Non-pigmented ciliary epithelial cell (primary cell): ENCODE data around the gene HMG20B.

Source experiments
- DNase-seq: peaks from one replicate; pipeline ENCODE4 v3.0.0-alpha.2; 2010; ENCODE audit warnings: low read depth

The HMG20B gene

GRCh38 chr19:3620817-3621547 is 48.2 kb downstream of the HMG20B start:
- no peak for DNase-seq

GRCh38 chr19:3621689-3622088 is 48.9 kb downstream of the HMG20B start:
- no peak for DNase-seq

GRCh38 chr19:3622224-3622623 is 49.5 kb downstream of the HMG20B start:
- no peak for DNase-seq

- DNase-seq: no peak
These were observed 51.0 kb downstream of the HMG20B start for GRCh38 chr19:3623716-3624115.

DNA sequence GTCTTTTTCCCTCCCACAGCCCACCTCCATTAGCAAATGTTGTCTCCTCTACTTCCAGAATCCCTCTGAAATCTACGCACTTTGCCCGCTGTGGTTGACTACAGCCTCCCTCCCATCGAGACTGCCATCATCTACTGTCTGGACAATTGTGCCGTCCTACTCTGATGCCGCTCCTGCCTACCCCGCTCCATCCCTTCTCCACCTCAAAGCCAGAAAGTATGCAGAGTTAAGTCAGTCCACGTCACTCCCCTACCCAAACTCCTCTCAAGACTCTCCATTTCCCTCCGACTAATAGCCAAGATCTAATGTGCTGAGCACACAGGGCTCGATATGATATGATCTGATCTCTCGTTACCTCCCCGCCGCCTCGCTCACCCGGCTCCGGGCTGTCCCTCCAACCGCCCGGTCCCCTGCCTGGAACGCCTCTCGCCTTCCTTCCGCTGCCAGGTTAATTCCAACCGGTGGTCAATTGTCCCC is 53.3 kb downstream of the HMG20B start:
- no peak for DNase-seq

DNA sequence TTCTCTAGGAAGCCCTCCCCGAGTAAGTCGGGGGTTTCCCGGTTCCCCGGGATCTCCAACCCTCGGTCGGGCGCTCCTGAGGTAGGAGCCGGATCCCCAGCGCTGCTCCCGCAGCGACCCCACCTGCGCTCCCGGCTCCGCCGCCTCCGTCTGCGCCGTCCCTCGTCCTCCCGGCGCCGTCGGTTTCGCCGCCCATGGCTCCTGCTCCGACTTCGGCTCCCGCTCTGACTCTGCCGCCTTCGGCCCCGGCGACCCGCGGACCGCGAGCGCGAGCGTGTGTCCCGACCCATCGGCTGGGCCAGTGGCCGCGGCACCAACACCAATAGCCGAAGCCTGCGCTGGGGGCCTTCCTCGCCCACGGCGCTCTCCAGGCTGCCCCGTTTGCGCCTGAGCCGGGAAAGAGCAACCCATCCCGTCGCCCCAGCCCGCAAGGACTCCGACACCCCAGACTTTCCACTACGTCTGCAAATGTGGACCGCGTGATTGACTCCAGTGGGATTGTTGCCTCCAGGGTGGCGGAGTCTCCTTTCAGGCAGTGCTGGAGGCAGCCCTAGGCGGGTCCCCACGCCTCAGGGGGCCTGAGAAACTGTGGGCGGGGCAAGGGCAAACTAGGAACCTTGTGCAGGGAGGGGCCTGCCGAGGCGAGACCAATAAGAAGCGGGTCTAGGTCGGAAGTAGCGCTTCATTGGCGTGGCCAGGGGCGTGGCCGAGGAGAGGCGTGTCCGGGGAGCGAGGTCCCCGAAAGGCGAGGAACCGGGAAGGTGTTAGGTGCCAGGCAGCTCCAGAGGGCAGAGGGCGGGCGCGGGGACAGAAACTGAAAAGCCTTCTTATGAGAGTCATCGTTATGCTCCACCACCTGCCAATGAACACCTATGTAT is 54.0 kb downstream of the HMG20B start, which contains the start of gene CACTIN:
Gene CACTIN (minus strand): TSS at position 318 of the 878 bp plus-strand sequence. CDS start 28 bp downstream, at position 290.
- peak; percentile 92 for DNase-seq

DNA sequence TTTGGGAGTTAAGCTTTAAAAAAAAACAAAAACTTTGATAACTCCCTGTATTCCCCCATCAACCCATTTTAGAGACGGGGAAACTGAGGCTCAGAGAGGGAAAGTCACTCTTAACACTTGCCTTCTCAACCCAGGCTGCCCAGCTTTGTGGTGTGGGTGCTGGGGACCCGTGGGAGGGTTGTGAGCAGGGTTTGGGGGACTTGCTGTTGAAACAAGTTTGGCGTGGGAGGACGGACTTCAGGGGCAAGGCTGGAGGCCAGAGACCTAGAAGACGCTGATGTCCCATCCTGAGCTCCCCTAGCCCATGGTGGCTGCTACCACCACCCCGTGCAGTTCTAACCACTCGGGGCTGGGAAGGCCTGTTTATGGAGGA is 54.6 kb downstream of the HMG20B start:
- DNase-seq: no peak
